ENCODE data around the gene AK6.

AK6 gene

DNA sequence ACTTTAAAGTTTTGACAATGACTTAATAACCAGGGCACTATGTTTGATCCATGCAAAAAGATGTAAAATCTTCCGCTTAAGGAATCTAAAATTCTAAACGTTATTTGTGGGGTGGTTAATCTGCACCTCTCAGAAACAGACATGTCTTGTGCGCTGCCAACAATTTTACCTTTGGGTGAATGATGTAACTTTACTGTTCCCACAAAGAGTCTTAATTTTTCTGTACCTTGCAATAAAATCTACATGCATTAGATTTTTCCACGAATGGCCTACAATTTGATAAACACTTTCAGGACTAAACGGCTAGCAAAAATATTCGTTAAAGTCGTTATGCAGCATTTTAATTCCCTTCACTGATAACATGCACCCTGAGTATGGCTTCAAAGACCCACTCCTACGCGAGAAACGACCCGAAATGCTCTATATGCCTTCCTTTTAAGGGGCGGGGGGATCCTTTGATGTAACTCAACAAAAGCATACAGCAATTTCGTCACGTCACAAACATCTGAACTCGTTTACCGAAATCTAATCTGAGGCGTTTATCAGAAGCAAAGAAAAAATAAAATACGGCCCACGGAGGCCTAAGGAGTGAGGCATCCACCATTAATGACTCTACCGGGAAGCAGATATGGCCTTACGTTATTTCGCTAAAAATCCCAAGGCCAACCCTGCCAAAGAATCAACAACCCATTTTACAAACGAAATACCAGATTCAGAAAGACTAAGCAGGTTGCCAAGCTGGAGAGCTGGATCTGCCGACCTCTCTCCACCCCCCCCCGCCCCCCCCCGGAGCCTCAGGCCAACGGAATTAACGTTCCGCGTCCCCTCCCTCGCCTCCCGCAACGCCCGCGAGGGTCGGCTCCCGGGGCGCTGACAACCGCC, 621 bp downstream of the AK6 start:
- no peaks in the 10 kb centered on the region for H3K4me1 ChIP-seq (ENCODE audit: insufficient read depth, low read length)
- peak overlapping the region; percentile 98 for H3K4me3 ChIP-seq (ENCODE audit: low read length)
- no peaks in the 10 kb centered on the region for H3K9me3 ChIP-seq (ENCODE audit: insufficient read depth, low read depth, low read length)
- no peaks in the 10 kb centered on the region for H3K27me3 ChIP-seq (ENCODE audit: insufficient read depth, low read length)
- peak overlapping the region; percentile 98 for H3K9ac ChIP-seq (ENCODE audit: low read depth, low read length)
- H3K36me3 ChIP-seq (ENCODE audit: insufficient read depth, low read depth, low read length): peaks cover 31% of the 10 kb centered on the region
- peak overlapping the region; percentile 93 for H3K27ac ChIP-seq (ENCODE audit: low read length)

- Histone ChIP-seq H3K27me3 (ENCODE audit: insufficient read depth, low read length) (no peaks in the 10 kb centered on the region), H3K9me3 (ENCODE audit: insufficient read depth, low read depth, low read length) (no peaks in the 10 kb centered on the region), H3K36me3 (ENCODE audit: insufficient read depth, low read depth, low read length) (peaks cover 33% of the 10 kb centered on the region), H3K4me3 (ENCODE audit: low read length) (peak overlapping the region; percentile 98), H3K4me1 (ENCODE audit: insufficient read depth, low read length) (no peaks in the 10 kb centered on the region), H3K27ac (ENCODE audit: low read length) (no peak overlapping the region), H3K9ac (ENCODE audit: low read depth, low read length) (peak overlapping the region; percentile 98; the same call in 1 of the 2 replicates)
Observed at GRCh38 chr5:69367697-69368279, 1.5 kb downstream of the AK6 start.

GRCh38 chr5:69364850-69365249, 4.5 kb downstream of the AK6 start:
- no peak overlapping the region for H3K27ac ChIP-seq (ENCODE audit: low read length)

DNA sequence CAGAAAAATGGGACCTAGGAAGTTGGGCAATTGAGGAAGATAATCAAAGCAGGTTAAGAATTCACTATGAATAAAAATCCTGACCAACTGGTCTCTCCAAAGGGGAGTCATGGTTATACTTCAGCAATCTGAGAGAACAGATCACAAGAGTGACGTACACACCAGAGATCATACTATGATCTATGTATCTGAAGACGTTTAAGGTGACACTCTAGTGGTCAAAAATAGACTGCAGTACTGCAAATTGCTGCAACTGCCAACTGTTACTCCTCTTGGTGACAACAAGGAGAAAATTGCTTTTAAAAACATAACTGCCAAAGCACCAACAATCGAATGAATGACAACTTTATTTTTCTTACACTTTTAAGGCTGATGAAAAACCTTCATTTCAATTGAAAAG, 4.9 kb downstream of the AK6 start:
- Histone ChIP-seq H3K27ac (ENCODE audit: low read length) (no peak overlapping the region), H3K4me3 (ENCODE audit: low read length) (no peak overlapping the region), H3K9me3 (ENCODE audit: insufficient read depth, low read depth, low read length) (no peaks in the 10 kb centered on the region), H3K9ac (ENCODE audit: low read depth, low read length) (no peak overlapping the region), H3K36me3 (ENCODE audit: insufficient read depth, low read depth, low read length) (peaks cover 41% of the 10 kb centered on the region), H3K4me1 (ENCODE audit: insufficient read depth, low read length) (no peaks in the 10 kb centered on the region), H3K27me3 (ENCODE audit: insufficient read depth, low read length) (no peaks in the 10 kb centered on the region)

More at GRCh38 chr5:69364850-69365249, 4.5 kb downstream of the AK6 start:
- H3K27me3 ChIP-seq (ENCODE audit: insufficient read depth, low read length): no peaks in the 10 kb centered on the region
- H3K36me3 ChIP-seq (ENCODE audit: insufficient read depth, low read depth, low read length): peaks cover 41% of the 10 kb centered on the region
- H3K4me3 ChIP-seq (ENCODE audit: low read length): no peak overlapping the region
- H3K9ac ChIP-seq (ENCODE audit: low read depth, low read length): no peak overlapping the region
- no peaks in the 10 kb centered on the region for H3K9me3 ChIP-seq (ENCODE audit: insufficient read depth, low read depth, low read length)
- no peaks in the 10 kb centered on the region for H3K4me1 ChIP-seq (ENCODE audit: insufficient read depth, low read length)

- Histone ChIP-seq H3K27me3 (ENCODE audit: insufficient read depth, low read length) (no peaks in the 10 kb centered on the region), H3K4me3 (ENCODE audit: low read length) (no peak overlapping the region), H3K36me3 (ENCODE audit: insufficient read depth, low read depth, low read length) (peaks cover 40% of the 10 kb centered on the region), H3K9me3 (ENCODE audit: insufficient read depth, low read depth, low read length) (no peaks in the 10 kb centered on the region), H3K4me1 (ENCODE audit: insufficient read depth, low read length) (no peaks in the 10 kb centered on the region), H3K27ac (ENCODE audit: low read length) (no peak overlapping the region), H3K9ac (ENCODE audit: low read depth, low read length) (no peak overlapping the region)
Observed at GRCh38 chr5:69360442-69360841, 8.9 kb downstream of the AK6 start.

DNA sequence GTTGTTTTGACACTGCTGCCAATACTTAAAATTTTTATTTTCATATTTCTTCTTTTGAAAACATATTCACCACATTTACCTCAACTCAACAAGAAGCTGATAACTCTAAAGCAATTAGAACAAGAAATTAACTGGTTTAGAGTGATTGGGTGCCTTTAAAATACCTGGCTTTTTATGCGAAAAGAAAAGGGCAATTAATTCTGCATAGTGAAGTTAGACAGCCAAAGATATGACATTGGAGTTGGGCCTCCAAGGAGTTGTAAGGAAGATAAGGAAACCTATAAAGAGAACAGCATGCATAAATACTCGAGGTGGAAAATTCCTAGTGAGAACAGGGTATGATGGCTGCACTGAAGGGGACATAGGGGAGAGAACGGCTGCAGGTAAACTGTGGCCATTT, 9.6 kb downstream of the AK6 start:
- Histone ChIP-seq H3K27me3 (ENCODE audit: insufficient read depth, low read length) (no peaks in the 10 kb centered on the region), H3K4me3 (ENCODE audit: low read length) (no peak overlapping the region), H3K9ac (ENCODE audit: low read depth, low read length) (no peak overlapping the region), H3K36me3 (ENCODE audit: insufficient read depth, low read depth, low read length) (peaks cover 39% of the 10 kb centered on the region), H3K27ac (ENCODE audit: low read length) (no peak overlapping the region), H3K4me1 (ENCODE audit: insufficient read depth, low read length) (no peaks in the 10 kb centered on the region), H3K9me3 (ENCODE audit: insufficient read depth, low read depth, low read length) (no peaks in the 10 kb centered on the region)

DNA sequence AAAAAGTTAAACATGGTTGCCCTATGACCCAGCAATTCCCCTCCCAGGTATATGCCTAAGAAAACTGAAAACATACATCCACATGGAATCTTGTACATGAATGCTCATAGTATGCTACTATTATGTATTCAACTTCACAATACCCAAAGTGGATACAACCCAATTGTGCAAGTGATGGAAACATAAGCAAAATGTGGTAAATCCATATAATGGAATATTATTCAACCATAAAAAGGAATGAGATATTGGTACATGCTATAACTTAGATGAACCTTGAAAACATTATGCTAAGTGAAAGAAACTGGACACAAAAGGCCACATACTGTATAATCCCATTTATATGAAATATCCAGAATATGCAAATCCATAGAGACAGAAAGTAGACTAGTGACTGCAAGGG, 18.7 kb downstream of the AK6 start:
- no peaks in the 10 kb centered on the region for H3K4me1 ChIP-seq (ENCODE audit: insufficient read depth, low read length)
- peaks cover 49% of the 10 kb centered on the region for H3K36me3 ChIP-seq (ENCODE audit: insufficient read depth, low read depth, low read length)

GRCh38 chr5:69343083-69343482, 26.2 kb downstream of the AK6 start:
- no peaks in the 10 kb centered on the region for H3K36me3 ChIP-seq (ENCODE audit: insufficient read depth, low read depth, low read length)
- no peak overlapping the region for H3K9ac ChIP-seq (ENCODE audit: low read depth, low read length)
- H3K27ac ChIP-seq (ENCODE audit: low read length): no peak overlapping the region
- no peaks in the 10 kb centered on the region for H3K9me3 ChIP-seq (ENCODE audit: insufficient read depth, low read depth, low read length)
- H3K27me3 ChIP-seq (ENCODE audit: insufficient read depth, low read length): no peaks in the 10 kb centered on the region
- no peak overlapping the region for H3K4me3 ChIP-seq (ENCODE audit: low read length)
- no peaks in the 10 kb centered on the region for H3K4me1 ChIP-seq (ENCODE audit: insufficient read depth, low read length)

More for the DNA sequence above, 18.7 kb downstream of the AK6 start:
- H3K9me3 ChIP-seq (ENCODE audit: insufficient read depth, low read depth, low read length): no peaks in the 10 kb centered on the region
- H3K4me3 ChIP-seq (ENCODE audit: low read length): no peak overlapping the region
- H3K9ac ChIP-seq (ENCODE audit: low read depth, low read length): no peak overlapping the region
- no peaks in the 10 kb centered on the region for H3K27me3 ChIP-seq (ENCODE audit: insufficient read depth, low read length)
- H3K27ac ChIP-seq (ENCODE audit: low read length): no peak overlapping the region

- H3K27me3 ChIP-seq (ENCODE audit: insufficient read depth, low read length): no peaks in the 10 kb centered on the region
- H3K4me1 ChIP-seq (ENCODE audit: insufficient read depth, low read length): no peaks in the 10 kb centered on the region
- no peaks in the 10 kb centered on the region for H3K9me3 ChIP-seq (ENCODE audit: insufficient read depth, low read depth, low read length)
- no peaks in the 10 kb centered on the region for H3K36me3 ChIP-seq (ENCODE audit: insufficient read depth, low read depth, low read length)
- H3K4me3 ChIP-seq (ENCODE audit: low read length): no peak overlapping the region
- H3K27ac ChIP-seq (ENCODE audit: low read length): no peak overlapping the region
- H3K9ac ChIP-seq (ENCODE audit: low read depth, low read length): no peak overlapping the region
Observed at GRCh38 chr5:69341520-69342161, 27.7 kb downstream of the AK6 start.

- Histone ChIP-seq H3K27me3 (ENCODE audit: insufficient read depth, low read length) (peaks cover 9% of the 10 kb centered on the region; the same call in 1 of the 2 replicates), H3K9ac (ENCODE audit: low read depth, low read length) (no peak overlapping the region), H3K27ac (ENCODE audit: low read length) (no peak overlapping the region), H3K4me3 (ENCODE audit: low read length) (no peak overlapping the region), H3K9me3 (ENCODE audit: insufficient read depth, low read depth, low read length) (no peaks in the 10 kb centered on the region), H3K4me1 (ENCODE audit: insufficient read depth, low read length) (no peaks in the 10 kb centered on the region; the same call in 1 of the 2 replicates), H3K36me3 (ENCODE audit: insufficient read depth, low read depth, low read length) (no peaks in the 10 kb centered on the region)
Observed at GRCh38 chr5:69335341-69335935, 33.9 kb downstream of the AK6 start.

GRCh38 chr5:69334793-69335268, 34.5 kb downstream of the AK6 start:
- H3K9ac ChIP-seq (ENCODE audit: low read depth, low read length): no peak overlapping the region
- H3K27ac ChIP-seq (ENCODE audit: low read length): no peak overlapping the region
- H3K9me3 ChIP-seq (ENCODE audit: insufficient read depth, low read depth, low read length): no peaks in the 10 kb centered on the region
- no peaks in the 10 kb centered on the region; the same call in 1 of the 2 replicates for H3K4me1 ChIP-seq (ENCODE audit: insufficient read depth, low read length)
- peaks cover 9% of the 10 kb centered on the region; the same call in 1 of the 2 replicates for H3K27me3 ChIP-seq (ENCODE audit: insufficient read depth, low read length)
- no peak overlapping the region for H3K4me3 ChIP-seq (ENCODE audit: low read length)
- no peaks in the 10 kb centered on the region for H3K36me3 ChIP-seq (ENCODE audit: insufficient read depth, low read depth, low read length)
